Measurements from ENCODE around the gene KIF26A. TPM values are rescaled to one million over a fixed set of nuclear protein-coding genes. Genes with fewer than 3 reads are reported as not detected.

The KIF26A gene
- total and polyA plus RNA-seq, 2 donors (not counting 1 experiment from before 2014, with no cell fraction given): 0.15 TPM; not detected in 1

- peaks cover 2% of the 10 kb centered on the region for H3K27me3 Mint-ChIP-seq
- no peaks in the 10 kb centered on the region for H3K9me3 Mint-ChIP-seq (ENCODE audit: insufficient read depth)
- no peak for TF ChIP-seq CTCF (IDR thresholded peaks at IDR 0.05)
- TF ChIP-seq EZH2 (IDR thresholded peaks at IDR 0.05; ENCODE audit: borderline replicate concordance, insufficient read depth, low read depth, low read length, poor library complexity, severe bottlenecking): no peak
- intact Hi-C loops (cut with micrococcal nuclease): no loop called here
- H3K27ac Mint-ChIP-seq: no peak overlapping the region
- H2AFZ ChIP-seq (ENCODE audit: insufficient read depth, low read depth, low read length, poor library complexity, severe bottlenecking): no peak overlapping the region
- DNase-seq (no peak), ATAC-seq (ENCODE audit: low read depth) (no peak)
- no peak overlapping the region for H3K4me3 ChIP-seq (ENCODE audit: control extremely low read depth in 1 of 5, extremely low read depth in 1 of 5, insufficient read depth in 1 of 5, low read depth in 2 of 5, low read length in 4 of 5)
- H3K9me3 ChIP-seq (ENCODE audit: control extremely low read depth in 1 of 3, control insufficient read depth in 2 of 3, insufficient read depth in 1 of 3, low read length in 2 of 3): no peaks in the 10 kb centered on the region
- no peak overlapping the region for H3K9ac ChIP-seq (ENCODE audit: low read length)
- H3K4me2 ChIP-seq (replicated peaks; ENCODE audit: low read depth, low read length, poor library complexity, severe bottlenecking): no peak overlapping the region
- H3K4me3 Mint-ChIP-seq: no peak overlapping the region
- no peaks in the 10 kb centered on the region for H3K4me1 ChIP-seq (ENCODE audit: control insufficient read depth in 2 of 2, insufficient read depth in 2 of 2, low read length in 2 of 2)
- H3K27me3 ChIP-seq (replicated peaks in 1 of 4; ENCODE audit: control extremely low read depth in 1 of 4, control insufficient read depth in 3 of 4, insufficient read depth in 4 of 4, low read length in 3 of 4): peaks cover 0 to 8% (median 0%) of the 10 kb centered on the region in 4 experiments
- no peaks in the 10 kb centered on the region for H3K79me2 ChIP-seq (ENCODE audit: control insufficient read depth, insufficient read depth, low read length)
- no peaks in the 10 kb centered on the region for H3K36me3 ChIP-seq (replicated peaks in 1 of 2; ENCODE audit: control extremely low read depth in 1 of 2, control insufficient read depth in 1 of 2, extremely low read depth in 1 of 2, insufficient read depth in 2 of 2, low read length in 1 of 2)
- no peaks in the 10 kb centered on the region for H3K4me1 Mint-ChIP-seq
- 90% methylated on average over 15 of the region's 15 CpGs for WGBS (ENCODE audit: insufficient coverage)
- POLR2A ChIA-PET: no interaction called here
- no peak overlapping the region for H3K27ac ChIP-seq (ENCODE audit: low read length in 2 of 2)
- CTCF ChIA-PET: no interaction called here
- H4K20me1 ChIP-seq (ENCODE audit: control insufficient read depth, insufficient read depth, low read length, poor library complexity, severe bottlenecking): no peaks in the 10 kb centered on the region
Measured at GRCh38 chr14:104154246-104154645, 15.9 kb downstream of the KIF26A start.

- Mint-ChIP-seq H3K27me3 (peaks cover 1% of the 10 kb centered on the region), H3K4me1 (no peaks in the 10 kb centered on the region), H3K9me3 (ENCODE audit: insufficient read depth) (no peaks in the 10 kb centered on the region), H3K27ac (no peak overlapping the region), H3K4me3 (no peak overlapping the region)
- H3K9ac ChIP-seq (ENCODE audit: low read length): no peak overlapping the region
- no peak overlapping the region for H2AFZ ChIP-seq (ENCODE audit: insufficient read depth, low read depth, low read length, poor library complexity, severe bottlenecking)
- no peak for TF ChIP-seq EZH2 (IDR thresholded peaks at IDR 0.05; ENCODE audit: borderline replicate concordance, insufficient read depth, low read depth, low read length, poor library complexity, severe bottlenecking)
- H3K79me2 ChIP-seq (ENCODE audit: control insufficient read depth, insufficient read depth, low read length): no peaks in the 10 kb centered on the region
- H3K27me3 ChIP-seq (replicated peaks in 1 of 4; ENCODE audit: control extremely low read depth in 1 of 4, control insufficient read depth in 3 of 4, insufficient read depth in 4 of 4, low read length in 3 of 4): peaks cover 0 to 5% (median 0%) of the 10 kb centered on the region in 4 experiments
- no peak overlapping the region for H3K27ac ChIP-seq (ENCODE audit: low read length in 2 of 2)
- DNase-seq (no peak), ATAC-seq (ENCODE audit: low read depth) (no peak)
- H3K4me2 ChIP-seq (replicated peaks; ENCODE audit: low read depth, low read length, poor library complexity, severe bottlenecking): no peak overlapping the region
- intact Hi-C loops (cut with micrococcal nuclease): no loop called here
- ChIA-PET POLR2A (no interaction called here), CTCF (no interaction called here)
- no peaks in the 10 kb centered on the region for H3K36me3 ChIP-seq (replicated peaks in 1 of 2; ENCODE audit: control extremely low read depth in 1 of 2, control insufficient read depth in 1 of 2, extremely low read depth in 1 of 2, insufficient read depth in 2 of 2, low read length in 1 of 2)
- WGBS (ENCODE audit: insufficient coverage): 87% methylated on average over 29 of the region's 29 CpGs
- H3K4me1 ChIP-seq (ENCODE audit: control insufficient read depth in 2 of 2, insufficient read depth in 2 of 2, low read length in 2 of 2): no peaks in the 10 kb centered on the region
- H3K4me3 ChIP-seq (ENCODE audit: control extremely low read depth in 1 of 5, extremely low read depth in 1 of 5, insufficient read depth in 1 of 5, low read depth in 2 of 5, low read length in 4 of 5): no peak overlapping the region
- no peaks in the 10 kb centered on the region for H4K20me1 ChIP-seq (ENCODE audit: control insufficient read depth, insufficient read depth, low read length, poor library complexity, severe bottlenecking)
- no peaks in the 10 kb centered on the region for H3K9me3 ChIP-seq (ENCODE audit: control extremely low read depth in 1 of 3, control insufficient read depth in 2 of 3, insufficient read depth in 1 of 3, low read length in 2 of 3)
Measured at GRCh38 chr14:104155513-104155912, 17.1 kb downstream of the KIF26A start.
